ENCODE measurements around the gene TCF12.
A peak's percentile ranks its signal among the peaks of the same experiment; 100 is the strongest.
"Not testable (repeated sequence)": the region's sequence is repeated elsewhere in the genome, so short reads cannot be mapped to it uniquely, and the experiment has no call there.

TCF12 gene

DNA sequence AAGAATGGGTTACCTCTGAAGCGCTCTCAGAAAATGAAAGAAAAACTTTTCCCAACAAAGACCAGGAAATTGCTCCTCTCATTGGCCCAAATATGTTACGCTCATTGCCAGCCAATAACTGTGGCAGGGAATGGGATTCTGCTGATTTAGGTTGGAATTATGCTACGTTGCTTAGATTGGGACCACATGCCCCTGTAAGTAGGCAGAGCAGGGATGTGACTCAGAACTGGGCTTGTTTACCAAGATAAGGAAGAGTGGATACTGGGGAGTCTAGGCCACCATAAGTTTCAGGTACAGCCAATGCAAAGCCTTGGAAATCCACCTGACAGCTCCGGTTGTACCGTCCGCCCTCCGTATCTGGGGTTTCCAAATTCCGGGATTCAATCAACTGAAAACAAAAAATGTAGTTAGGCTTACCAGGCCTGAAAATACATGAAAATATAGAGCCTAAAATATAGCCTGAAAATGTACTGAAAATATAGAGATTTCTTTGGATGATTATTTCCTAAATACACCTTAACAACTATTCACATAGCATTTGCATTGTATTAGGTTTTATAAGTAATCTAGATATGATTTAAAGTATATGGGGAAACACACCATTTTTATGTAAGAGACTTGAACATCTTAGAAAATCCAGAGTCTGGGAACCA, 1.5 kb upstream of the TCF12 start:
- no peak for DNase-seq (ENCODE audit: low spot score)

DNA sequence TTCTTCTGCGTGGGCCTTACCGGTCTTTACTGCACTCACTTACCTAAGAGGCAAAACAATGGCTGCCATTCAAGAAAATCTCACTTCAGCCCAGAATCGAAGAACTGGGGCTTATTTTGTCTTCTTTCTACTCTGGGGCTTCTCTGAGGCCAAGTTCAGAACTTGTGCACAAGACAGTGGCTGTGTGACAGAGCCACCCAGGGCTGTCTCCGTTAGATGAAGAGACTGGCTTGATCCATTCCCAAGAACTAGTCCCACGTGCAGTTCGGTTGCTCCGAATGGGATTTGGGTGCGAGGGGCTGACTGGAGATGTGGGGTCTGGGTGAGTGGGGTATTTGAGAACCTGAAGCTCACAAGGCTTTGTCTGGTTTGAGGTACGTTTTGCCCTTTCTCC, 795 bp upstream of the TCF12 start:
- DNase-seq (ENCODE audit: low spot score): no peak

DNA sequence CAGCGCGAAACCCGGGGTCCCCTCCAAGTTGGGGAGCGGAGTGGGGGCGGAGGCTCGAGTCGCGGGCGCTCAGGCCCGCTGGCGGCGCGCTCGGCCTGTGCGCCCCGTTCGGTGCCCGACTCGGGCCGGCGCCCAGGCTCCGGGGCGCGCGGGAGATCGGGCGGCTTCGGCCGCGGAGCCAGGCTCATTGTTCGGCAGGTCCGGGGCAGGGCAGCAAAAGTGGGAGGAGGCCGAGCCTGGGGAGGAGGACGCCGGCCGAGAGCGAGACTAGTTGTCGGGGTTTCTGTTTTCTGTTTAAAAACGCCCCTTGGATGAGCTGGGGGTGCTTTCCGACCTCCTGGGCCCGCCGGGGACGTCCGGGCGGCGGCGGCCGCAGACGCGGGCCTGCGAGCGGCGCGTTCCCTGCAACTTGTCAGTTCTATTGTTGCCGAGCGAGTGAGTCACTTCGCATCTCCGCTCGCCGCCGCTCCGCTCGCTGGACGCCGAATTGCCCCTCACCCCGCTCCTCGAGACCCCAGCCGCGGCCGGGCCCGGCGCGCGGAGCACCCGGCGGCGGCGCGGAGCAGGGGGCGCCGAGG, 676 bp downstream of the TCF12 start:
- DNase-seq (ENCODE audit: low spot score): peak; percentile 80

DNA sequence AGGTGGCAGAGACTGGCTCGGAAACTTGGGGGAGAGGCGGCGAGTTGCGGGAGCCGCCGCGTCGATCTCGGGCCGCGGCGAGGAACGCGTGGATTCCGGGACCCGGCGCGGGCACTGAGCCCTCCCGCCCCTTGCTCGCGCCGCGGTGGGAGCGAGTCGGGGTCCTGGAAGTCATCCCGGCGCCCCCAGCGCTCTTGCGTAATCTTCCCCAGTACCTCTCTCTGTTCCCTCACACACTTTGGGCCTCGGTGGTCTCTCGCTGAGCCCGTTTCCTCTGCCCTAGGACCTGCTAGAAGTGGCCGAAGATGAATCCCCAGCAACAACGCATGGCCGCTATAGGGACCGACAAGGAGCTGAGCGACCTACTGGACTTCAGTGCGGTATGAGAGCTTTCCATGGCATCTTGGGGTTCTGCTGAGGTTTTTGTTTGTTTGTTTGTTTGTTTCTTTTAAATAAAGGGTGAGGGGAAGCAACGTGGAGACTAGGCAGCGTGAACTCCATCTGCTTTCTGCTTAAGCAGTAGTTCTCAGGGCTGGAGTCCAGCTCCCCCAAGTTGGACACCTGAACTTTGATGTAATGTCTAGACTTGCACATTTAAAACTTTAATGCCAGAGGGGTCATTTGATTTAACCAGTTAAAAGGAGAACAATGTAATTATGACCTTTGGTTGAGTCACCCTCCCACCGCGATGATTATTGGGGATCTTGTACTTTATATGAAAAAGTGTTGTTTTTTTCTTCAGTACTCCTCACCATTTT, 1.3 kb downstream of the TCF12 start:
- DNase-seq (ENCODE audit: low spot score): no peak

DNA sequence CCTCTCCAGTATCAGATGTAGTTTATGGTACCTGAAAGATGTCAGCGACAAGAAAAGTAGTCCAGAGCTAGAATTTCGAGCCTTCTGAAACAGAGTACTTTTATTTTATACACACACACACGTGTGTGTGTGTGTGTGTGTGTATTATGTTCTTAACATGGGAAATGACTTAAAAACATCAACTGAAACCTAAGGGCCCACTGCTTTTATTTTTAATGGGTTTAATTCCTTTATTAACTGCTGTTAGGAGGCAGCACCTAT, 1.9 kb downstream of the TCF12 start:
- no peak for DNase-seq (ENCODE audit: low spot score)

DNA sequence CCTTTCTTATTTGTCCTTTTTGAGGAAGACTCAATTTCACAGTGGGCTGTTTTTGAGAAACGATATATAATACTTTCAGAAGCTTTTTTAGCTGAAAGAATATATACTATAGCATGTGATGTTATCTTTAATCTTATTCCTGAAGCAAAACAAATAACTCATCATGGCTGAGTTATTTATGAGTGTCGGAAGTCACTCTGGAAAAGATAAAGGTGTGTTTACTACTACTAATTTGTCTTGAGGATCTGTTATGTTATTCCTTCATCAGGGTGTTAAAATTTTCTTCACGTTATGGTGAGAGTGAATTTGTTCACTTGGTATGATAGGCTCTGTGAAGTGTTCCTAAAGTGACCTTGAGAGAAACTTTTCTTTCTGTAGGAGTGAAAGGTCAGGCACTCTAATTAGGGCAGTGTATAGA, 4.7 kb downstream of the TCF12 start:
- no peak for DNase-seq (ENCODE audit: low spot score)

DNA sequence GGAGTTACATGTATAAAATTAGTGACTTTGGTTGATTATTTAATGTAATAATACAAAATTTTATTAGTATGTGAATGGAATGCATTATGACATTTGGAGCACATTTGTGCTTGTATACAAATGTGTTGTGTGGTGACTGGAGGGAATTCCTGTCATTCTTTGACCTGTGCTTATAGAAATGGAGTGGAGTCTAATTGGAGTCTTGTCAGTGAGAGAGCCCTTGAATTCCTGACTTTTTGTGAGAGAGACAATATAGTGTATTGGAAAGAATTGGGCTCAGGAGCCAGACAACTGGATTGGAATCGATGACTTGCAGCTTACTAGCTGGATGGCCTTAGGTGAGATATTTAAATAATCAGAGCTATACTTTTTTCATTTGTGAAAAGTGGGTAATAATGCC, 9.4 kb downstream of the TCF12 start:
- no peak for DNase-seq (ENCODE audit: low spot score)

DNA sequence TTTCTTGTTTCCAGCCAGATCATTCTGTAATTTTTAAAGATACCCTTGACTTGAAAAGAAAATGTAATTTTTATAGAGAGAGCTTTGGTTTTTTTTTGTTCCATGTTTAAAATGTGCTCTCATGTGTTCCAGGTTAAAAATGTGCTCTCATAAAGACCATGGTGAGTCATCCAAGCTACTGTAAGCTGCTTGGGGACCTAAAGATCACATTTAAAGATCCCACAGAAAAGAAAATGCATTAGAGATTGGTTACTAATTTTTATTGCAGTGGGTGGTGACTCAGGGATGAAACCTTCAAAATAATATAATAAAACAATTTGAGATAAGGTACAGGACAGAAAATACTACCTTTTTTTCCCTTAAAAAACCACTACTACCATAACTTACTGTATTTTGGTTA, 11.0 kb downstream of the TCF12 start:
- DNase-seq (ENCODE audit: low spot score): no peak

DNA sequence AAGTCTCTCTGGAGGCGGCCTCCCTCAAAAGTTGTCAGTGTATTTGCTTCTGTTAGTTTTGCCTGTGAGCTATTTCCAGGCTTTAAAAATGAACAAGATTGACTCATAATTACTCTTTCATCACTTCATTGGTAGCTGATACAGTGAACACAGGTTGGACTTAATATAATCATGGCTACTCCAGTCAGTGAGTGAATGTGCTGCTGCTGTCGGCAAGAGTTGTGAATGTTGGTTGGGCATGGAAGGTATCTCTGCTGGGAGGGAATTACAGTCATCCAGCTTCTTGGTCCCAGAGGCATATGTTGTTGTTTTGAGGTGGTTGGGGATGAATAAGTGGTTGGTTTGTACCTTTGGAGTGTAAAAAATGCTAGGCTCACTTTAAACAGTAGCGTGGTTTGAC, 11.5 kb downstream of the TCF12 start:
- DNase-seq (ENCODE audit: low spot score): no peak

DNA sequence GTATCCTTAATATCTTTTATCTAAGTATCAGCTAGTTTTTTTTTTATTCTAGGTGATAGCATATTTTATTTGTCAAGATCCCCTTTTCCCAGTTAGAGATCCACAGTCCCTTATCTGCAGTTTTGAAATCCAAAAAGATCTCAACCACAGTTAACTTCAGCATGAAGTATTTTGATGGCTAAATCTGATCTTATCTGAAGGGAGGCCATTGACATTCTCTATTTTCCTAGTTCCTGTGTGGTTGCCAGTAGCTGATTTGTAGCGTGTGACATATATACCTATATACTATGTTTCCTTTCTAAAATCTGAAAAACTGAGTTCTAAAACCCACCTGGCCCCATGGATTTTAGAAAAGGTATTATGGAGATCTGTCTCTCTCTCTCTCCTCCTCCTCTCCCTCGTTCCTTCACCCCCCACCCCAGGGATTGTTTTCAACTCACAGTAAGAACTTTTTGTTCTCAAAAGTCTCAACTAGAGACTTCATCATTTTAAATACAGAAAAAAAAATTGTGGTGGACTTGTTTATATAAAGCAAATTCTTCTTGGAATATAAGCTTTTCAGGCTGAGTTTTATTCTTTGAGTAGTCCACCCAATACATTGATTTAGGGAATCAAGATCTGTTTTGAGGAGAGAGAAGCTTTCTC, 12.3 kb downstream of the TCF12 start:
- DNase-seq (ENCODE audit: low spot score): no peak

DNA sequence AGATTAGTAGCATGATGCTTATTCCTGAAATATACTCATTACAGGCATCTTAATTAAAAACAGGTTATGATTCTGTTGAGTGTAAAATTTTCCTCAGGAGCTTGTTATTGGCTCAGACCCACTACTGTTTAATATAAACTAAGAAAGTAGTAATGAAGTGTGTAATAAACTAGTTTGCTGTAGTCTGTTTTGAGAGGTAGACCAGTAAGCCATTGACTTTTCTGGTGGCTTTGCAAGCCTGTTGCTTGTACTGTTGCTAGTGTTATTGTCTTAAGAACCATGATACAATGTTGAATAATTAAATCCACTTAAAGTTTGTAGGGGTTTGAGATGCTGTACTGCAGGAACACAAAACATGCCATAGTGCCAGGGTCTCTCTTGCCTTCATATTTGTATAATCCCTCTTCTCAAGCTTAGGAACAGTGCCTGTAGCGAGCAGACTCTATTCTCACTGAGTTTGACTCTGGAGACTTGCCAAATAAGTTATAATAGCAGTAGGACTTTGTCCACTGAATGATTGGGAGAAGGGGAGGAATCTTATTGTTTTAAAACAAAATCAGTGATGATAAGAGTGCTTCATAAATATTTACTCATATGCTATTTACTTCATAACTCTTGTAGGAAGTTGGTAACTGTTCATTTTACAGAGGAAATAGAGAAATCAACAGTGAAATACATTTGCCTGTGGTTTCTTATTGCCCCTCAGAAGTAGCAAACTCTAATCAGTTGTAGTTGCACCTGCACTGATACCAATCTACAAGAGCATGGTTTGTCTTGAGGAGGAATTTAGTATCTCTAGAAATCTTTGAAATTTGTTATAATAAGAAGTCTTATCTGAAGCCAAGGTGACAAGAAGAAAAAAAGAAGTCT, 13.4 kb downstream of the TCF12 start:
- no peak for DNase-seq (ENCODE audit: low spot score)

DNA sequence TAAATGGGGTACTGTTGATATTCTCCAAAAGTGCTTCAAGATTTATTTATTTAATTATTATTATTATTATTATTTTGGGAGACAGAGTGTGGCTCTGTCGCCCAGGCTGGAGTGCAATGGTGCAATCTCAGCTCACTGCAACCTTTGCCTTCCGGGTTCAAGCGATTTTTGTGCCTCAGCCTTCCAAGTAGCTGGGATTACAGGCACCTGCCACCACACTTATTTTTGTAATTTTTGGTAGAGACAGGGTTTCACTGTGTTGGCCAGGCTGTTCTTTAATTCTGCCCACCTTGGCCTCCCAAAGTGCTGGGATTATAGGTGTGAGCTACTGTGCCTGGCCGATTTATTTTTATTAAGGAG, 14.0 kb downstream of the TCF12 start:
- DNase-seq (ENCODE audit: low spot score): not testable (repeated sequence)

DNA sequence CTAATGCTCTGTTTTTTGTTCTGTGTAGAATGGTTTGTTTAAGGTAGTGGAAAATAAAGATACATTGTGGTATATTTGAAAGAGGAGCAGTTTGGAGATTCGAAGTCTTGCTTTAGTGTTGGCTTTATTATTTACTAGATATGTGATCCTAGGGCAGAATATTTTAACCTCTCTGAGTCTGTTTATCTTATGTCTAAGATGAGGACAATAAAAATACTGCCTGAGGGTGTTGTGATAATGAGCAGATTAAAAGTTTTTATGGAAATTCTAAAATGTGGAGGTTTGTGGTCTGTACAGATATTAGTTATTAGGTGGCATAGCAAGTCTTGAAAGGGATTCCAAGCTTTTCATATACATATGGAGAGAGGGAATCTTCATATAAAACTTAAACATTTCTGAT, 15.0 kb downstream of the TCF12 start:
- no peak for DNase-seq (ENCODE audit: low spot score)

DNA sequence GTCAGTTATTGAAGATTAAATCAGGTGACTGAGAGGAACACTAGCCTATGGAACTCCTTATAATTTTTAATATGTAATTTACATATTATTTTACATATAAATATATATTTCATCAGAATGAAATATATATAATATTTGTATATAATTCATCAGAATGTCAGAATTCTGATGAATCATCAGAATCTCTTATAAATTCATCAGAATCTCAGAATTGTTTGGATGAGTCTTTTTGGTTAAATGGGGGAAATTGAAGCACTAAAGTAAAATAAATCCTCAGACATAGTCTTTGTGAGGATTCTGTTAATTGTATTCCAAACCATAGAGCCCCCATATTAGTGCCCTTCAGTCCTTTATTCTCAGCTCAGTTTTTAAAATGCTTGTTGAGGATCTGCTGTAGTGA, 15.4 kb downstream of the TCF12 start:
- DNase-seq (ENCODE audit: low spot score): no peak

DNA sequence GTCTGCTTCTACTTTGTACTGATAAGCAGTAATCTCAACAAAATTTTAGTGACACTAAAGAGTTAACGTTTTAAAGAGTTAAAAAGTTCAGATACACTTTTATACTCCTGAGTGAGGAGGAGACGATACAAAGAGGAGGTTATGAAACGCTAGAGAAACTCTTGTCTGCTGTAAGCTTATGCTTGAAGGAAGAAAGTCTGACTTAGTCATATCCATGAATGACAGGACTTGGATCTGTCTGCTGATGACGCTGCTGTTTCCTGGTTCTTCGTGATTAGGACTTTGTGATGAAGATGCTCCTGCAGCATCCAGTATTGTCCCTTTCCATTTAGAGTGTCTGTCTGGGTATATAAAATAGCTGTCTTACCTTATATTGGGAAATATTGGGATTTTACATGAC, 15.8 kb downstream of the TCF12 start:
- DNase-seq (ENCODE audit: low spot score): no peak

DNA sequence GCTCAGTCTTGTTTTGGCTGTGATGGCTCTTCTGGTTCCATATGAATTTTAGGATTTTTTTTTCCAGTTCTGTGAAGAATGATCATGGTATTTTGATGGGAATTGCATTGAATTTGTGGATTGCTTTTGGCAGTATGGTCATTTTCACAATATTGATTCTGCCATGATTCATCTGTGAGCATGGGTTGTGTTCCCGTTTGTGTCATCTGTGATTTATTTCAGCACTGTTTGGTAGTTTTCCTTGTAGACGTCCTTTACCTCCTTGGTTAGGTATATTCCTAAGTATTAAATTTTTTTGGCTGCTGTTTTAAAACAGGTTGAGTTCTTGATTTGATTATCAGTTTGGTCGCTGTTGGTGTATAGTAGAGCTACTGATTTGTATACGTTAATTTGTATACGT, 18.5 kb downstream of the TCF12 start:
- DNase-seq (ENCODE audit: low spot score): no peak

DNA sequence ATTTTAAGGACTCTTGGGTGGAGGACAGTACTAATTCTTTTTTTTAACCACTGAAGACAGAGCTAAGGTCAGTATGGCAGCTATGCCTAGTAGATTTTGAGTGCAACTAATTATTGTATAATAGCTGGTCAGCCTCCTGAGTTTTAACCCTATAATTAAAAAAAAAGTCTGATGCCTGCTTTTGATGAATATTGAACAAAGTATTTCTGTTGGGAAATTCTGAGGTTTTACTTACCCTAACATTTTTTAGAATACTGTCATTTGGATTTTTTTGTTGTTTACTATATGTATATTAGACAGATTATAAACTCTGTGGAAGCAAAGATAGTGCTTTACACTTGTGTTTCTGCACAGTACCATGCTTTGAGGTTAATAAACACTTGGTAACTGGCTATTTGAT, 20.8 kb downstream of the TCF12 start:
- no peak for DNase-seq (ENCODE audit: low spot score)

DNA sequence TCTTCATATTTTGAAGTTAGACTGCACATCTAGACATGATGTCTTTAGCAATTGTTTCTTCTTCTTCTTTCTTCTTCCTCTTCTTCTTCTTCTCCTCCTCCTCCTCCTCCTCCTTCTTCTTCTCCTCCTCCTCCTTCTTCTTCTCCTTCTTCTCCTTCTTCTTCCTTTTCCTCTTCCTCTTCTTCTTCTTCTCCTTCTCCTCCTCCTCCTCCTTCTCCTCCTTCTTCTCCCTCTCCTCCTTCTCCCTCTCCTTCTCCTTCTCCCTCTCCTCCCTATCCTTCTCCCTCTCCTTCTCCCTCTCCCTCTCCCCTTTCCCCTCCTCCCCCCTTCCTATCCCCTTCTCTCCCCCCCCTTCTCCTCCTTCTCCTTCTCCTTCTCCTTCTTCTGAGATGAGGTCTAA, 21.9 kb downstream of the TCF12 start:
- DNase-seq (ENCODE audit: low spot score): no peak

DNA sequence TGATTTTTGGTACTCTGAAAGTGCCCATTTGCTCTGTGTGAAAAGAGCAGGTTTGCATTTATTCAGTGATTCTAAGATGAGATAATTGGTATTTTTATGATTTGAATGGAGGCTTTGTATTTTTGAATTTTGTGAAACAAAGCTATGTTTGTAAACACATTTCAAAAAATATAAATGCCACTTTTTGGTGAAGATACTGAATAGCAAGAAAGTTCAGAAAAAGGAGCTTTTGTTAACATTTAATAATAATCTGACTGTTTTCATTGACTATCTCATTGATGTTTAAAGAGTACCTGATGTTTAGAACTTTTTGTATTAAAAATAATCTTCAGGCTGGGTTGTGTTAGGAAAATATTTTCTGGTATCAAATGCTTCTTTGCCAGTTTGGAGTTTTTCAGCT, 23.7 kb downstream of the TCF12 start:
- no peak for DNase-seq (ENCODE audit: low spot score)

DNA sequence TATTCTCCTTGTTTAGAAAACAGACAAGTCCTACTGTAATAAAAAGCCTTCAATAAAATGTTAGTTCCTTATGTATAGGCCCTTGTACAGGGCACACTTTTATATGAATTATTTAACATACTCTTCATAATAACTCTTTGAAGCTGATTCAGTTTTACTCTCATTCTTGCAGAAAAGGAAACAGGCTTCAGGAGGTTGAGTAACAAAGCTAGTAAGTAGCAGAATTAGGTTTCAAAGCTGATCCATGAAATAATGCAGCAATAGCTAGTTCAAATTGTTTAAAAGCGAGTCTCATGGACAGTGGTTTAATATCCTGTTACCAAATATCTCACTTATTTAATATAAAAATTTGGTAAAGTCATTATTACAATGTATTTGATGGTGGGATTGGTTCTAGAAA, 25.0 kb downstream of the TCF12 start:
- DNase-seq (ENCODE audit: low spot score): no peak

DNA sequence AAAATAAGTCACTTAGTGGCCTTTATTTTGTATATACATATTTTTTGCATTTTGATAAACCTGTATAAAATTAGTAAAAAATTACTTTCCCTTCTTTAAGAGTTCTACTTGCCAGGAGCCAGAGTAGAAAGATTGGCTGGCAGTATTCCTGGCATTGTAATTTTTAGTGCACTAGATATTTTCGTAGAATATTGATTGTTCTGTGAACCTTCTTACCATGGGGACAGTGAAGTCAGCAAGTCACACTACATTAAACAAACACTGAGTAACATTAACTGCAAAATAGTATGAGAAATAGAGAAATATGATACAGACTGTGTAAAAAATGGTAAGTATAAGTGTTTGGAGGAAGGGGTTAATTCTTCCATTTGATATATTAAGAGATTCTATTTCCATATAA, 26.0 kb downstream of the TCF12 start:
- DNase-seq (ENCODE audit: low spot score): no peak

DNA sequence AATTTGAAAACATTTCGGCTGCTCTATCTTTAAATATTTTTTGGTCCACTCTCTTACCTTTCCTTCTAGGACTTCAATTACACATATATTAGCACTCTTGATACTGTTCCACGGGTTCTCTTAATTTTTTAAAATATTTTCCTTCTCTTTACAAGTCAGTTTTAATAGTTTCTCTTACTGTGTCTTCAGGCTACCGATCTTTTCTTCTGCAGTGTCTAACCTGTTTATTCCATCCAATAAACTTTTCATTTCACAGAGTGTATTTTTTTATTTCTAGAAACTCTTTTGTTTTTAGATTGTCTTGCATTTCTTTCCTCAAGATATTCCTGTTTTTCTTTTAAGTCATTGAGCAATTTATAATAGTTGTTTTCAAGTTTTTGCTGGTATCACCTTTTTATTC, 27.7 kb downstream of the TCF12 start:
- no peak for DNase-seq (ENCODE audit: low spot score)
